Colonic mucosa (tissue), 4 donors: ENCODE data around the gene TNKS1BP1. TPM values are rescaled to one million over a fixed set of nuclear protein-coding genes. Genes with fewer than 3 reads are reported as not detected.
"Not testable (repeated sequence)": the region's sequence is repeated elsewhere in the genome, so short reads cannot be mapped to it uniquely, and the experiment has no call there.

Experiments
- DNase-seq: peaks from one replicate; pipeline ENCODE4 v3.0.0-alpha.2; 2020
- H3K27ac ChIP-seq: fragments of 200-600 bp; one replicate; pipeline ENCODE4 v1.8.0; 2021
- H3K27me3 ChIP-seq: fragments of 200-600 bp; one replicate; pipeline ENCODE4 v1.8.0; 2021
- H3K36me3 ChIP-seq: fragments of 200-600 bp; one replicate; pipeline ENCODE4 v1.8.0; 2021
- H3K4me1 ChIP-seq: fragments of 200-600 bp; one replicate; pipeline ENCODE4 v1.8.0; 2021; ENCODE audit warnings: mild to moderate bottlenecking
- H3K4me3 ChIP-seq: fragments of 200-600 bp; one replicate; pipeline ENCODE4 v1.8.0; 2021
- H3K9ac ChIP-seq, 2 donors: one replicate each; pipeline ENCODE4 v1.7.0; 2013; ENCODE audit warnings: control low read depth in 2 of 2, low read depth in 2 of 2, low read length in 2 of 2
- H3K9me3 ChIP-seq: fragments of 200-600 bp; one replicate; pipeline ENCODE4 v1.8.0; 2021
- intact Hi-C: fragments of 100-400 bp; cut with DNase I; formaldehyde crosslinking; loops from one replicate; pipeline ENCODE4 v1.14.1; 2022
- total RNA-seq, 2 donors: library from RNA; stranded (reverse); fragmentation: NEBNext Ultra II Directional in 1 of 2; extraction: Animal tissue kit (Norgen Biotek cat#: 25700) in 1 of 2; gene quantifications; one replicate each; pipeline ENCODE4 v1.2.1, GENCODE V29; 2021
- TF ChIP-seq, protein P1 (sequence below): fragments of 200-600 bp; IDR thresholded peaks from one replicate; pipeline ENCODE4 v1.8.0; 2022; ENCODE audit warnings: antibody characterized with exemption, mild to moderate bottlenecking
- donor health status: healthy.
- donor health status: DM: no; HTN: no; CAD: no.
- donor health status: DM: no; HTN: no; CAD: no.

The TNKS1BP1 gene
- total RNA-seq, 2 donors from 2014 or later: 113 to 117 TPM

DNA sequence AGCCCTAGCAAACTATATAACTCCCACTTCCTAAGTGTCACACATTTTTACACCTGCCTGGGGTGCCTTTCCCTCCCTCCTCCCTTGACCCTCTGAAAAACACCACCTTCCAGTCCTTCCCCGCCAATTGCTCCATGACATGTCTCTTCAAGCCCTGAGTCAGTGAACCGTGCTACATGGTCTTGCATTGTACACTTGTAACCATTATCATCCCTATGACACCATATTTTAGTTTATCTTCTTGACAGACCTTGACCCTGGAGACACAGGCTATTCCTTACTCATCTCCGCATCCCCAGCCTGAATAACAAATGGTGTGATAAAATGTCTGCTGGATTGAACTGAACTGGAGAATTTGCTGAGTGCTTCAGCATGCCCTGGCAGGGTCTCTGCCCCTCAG lies 36.9 kb downstream of the TNKS1BP1 start:
- H3K27ac ChIP-seq: peak overlapping the region; percentile 31
- H3K9me3 ChIP-seq: no peaks in the 10 kb centered on the region
- TF ChIP-seq, protein P1, sequence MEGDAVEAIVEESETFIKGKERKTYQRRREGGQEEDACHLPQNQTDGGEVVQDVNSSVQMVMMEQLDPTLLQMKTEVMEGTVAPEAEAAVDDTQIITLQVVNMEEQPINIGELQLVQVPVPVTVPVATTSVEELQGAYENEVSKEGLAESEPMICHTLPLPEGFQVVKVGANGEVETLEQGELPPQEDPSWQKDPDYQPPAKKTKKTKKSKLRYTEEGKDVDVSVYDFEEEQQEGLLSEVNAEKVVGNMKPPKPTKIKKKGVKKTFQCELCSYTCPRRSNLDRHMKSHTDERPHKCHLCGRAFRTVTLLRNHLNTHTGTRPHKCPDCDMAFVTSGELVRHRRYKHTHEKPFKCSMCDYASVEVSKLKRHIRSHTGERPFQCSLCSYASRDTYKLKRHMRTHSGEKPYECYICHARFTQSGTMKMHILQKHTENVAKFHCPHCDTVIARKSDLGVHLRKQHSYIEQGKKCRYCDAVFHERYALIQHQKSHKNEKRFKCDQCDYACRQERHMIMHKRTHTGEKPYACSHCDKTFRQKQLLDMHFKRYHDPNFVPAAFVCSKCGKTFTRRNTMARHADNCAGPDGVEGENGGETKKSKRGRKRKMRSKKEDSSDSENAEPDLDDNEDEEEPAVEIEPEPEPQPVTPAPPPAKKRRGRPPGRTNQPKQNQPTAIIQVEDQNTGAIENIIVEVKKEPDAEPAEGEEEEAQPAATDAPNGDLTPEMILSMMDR: no peak
- intact Hi-C loops: no loop called here
- no peaks in the 10 kb centered on the region for H3K27me3 ChIP-seq
- H3K4me1 ChIP-seq: peaks cover 4% of the 10 kb centered on the region
- no peak for DNase-seq
- no peak overlapping the region for H3K4me3 ChIP-seq
- H3K36me3 ChIP-seq: no peaks in the 10 kb centered on the region
- no peak overlapping the region for H3K9ac ChIP-seq

DNA sequence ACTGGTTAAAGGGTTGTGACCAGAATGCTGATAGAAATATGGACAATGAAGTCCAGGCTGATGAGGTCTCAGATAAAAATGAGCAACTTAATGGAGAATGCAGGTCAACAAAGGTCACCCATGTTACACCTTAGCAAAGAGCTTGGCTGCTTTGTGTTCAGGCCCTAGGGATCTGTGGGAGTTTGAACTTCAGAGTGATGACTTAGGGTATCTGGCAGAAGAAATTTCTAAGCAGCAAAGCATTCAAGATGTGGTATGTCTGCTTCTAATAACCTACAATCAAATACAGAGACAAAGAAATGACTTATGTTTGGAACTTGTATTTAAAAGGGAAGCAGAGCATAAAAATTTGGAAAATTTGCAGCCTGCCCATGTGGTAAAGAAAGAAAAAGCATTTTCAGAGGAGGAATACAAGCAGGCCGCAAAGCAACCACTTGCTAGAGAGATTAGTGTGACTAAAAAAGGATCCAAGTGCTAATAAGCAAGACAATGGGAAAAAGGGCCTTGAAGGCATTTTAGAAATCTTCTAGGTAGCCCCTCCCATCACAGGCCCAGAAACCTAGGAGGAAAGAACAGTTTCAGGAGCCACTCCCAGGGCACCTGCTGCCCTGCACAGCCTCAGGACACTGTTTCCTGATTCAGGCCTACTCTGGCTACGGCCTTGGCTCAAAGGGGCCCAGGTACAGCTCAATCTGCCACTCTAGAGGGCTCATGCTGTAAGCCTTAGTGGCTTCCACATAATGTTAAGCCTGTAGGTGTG lies 41.3 kb downstream of the TNKS1BP1 start:
- Histone ChIP-seq H3K4me1 (peaks cover 2% of the 10 kb centered on the region), H3K27ac (no peak overlapping the region), H3K9ac (no peak overlapping the region), H3K36me3 (no peaks in the 10 kb centered on the region), H3K27me3 (no peaks in the 10 kb centered on the region), H3K9me3 (no peaks in the 10 kb centered on the region), H3K4me3 (no peak overlapping the region)
- peak; percentile 69 for DNase-seq
- TF ChIP-seq, protein P1: no peak
- intact Hi-C loops: no loop called here

DNA sequence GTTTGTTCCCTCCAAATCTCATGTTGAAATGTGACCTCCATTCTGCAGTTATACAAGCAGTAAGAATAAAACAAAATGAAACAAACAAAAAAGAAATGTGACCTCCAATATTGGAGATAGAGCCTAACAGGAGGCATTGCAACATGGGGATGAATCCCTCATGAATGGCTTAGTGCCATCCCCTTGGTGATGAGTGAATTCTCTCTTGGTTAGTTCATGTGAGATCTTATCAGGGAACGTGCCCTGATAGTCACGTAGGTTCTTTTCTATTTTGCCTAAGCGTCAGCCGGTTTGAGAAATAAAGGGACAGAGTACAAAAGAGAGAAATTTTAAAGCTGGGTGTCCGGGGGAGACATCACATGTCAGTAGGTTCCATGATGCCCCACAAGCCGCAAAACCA lies 43.2 kb downstream of the TNKS1BP1 start:
- H3K27me3 ChIP-seq, intact Hi-C loops, H3K4me1 ChIP-seq, H3K27ac ChIP-seq, H3K9ac ChIP-seq, H3K9me3 ChIP-seq, DNase-seq, H3K36me3 ChIP-seq, H3K4me3 ChIP-seq: not testable (repeated sequence)

DNA sequence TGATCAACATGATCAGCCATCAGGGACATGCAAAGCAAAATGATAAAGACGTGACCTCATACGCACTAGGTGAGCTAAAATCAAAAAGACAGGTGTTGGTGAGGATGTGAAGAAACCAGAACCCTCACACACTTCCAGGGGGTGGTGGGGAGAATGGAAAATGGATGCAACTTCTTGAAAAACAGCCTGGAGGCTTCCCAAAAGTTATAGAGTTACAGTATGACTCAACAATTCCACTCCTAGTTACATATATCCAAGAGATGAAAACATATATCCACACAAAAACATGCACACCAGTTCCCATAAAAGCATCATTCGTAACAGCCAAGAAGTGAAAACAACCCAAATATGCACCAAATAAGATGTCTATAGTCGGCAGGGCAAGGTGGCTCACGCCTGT lies 45.6 kb downstream of the TNKS1BP1 start:
- Histone ChIP-seq H3K4me1 (peaks cover 9% of the 10 kb centered on the region), H3K27me3 (no peaks in the 10 kb centered on the region), H3K4me3 (no peak overlapping the region), H3K27ac (no peak overlapping the region), H3K36me3 (no peaks in the 10 kb centered on the region), H3K9ac (no peak overlapping the region), H3K9me3 (no peaks in the 10 kb centered on the region)
- TF ChIP-seq, protein P1: no peak
- DNase-seq: no peak
- intact Hi-C loops: no loop called here

DNA sequence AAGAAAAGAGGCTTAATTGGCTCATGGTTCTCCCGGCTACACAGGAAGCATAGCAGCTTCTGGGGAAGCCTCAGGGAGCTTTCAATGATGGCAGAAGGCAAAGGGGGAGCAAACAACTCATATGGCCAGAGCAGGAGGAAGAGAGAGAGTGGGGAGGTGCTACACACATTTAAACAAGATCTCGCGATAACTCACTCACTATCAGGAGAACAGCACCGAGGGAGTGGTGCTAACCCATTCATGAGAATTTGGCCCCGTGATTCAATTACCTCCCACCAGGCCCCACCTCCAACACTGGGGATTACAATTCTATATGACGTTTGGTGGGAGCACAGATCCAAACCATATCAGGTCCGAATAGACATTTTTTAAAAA lies 46.0 kb downstream of the TNKS1BP1 start:
- TF ChIP-seq, protein P1: no peak
- Histone ChIP-seq H3K27ac (peak overlapping the region; percentile 72), H3K4me1 (peaks cover 9% of the 10 kb centered on the region), H3K4me3 (no peak overlapping the region), H3K9ac (no peak overlapping the region), H3K9me3 (no peaks in the 10 kb centered on the region), H3K27me3 (no peaks in the 10 kb centered on the region), H3K36me3 (no peaks in the 10 kb centered on the region)
- intact Hi-C loops: no loop called here
- no peak for DNase-seq

DNA sequence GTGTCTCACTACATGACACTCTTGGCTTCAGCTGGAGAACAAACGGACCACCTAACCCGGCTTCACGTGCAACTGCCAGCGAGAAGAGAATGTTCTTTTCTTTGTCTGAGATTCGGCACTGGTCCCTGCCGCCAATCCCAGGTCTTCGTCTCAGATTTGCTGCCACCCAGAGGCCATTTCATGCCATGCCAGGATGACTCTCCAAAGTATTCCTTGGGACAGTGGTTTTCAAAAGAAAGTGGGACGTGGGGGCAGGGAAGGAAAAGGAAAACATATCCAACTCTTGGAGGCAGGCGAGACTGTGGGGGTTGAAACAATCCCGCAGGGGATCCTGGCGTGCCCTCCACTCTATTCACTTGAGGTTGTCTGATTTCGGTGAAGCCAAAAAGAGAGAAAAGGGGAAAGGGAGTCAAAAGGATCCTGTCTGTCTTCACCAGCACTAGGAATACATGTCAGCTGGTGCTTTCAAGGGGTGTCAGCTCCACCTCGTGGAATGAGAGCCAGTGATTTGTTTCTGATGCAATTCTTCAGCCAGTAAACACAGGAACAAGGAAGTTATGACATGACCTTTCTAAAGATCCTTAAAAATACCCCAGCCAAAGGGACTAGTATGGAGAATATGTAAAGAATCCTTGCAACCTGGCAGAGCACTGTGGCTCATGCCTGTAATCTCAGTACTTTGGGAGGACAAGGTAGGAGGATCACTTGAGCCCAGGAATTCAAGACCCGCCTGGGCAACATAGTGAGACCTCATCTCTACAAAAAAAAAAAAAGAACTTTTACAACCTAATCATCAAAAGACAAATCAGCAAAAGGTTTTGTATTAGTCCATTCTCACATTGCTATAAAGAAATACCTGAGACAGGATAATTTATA lies 46.7 kb downstream of the TNKS1BP1 start:
- no peaks in the 10 kb centered on the region for H3K27me3 ChIP-seq
- H3K9me3 ChIP-seq: no peaks in the 10 kb centered on the region
- no peak overlapping the region for H3K4me3 ChIP-seq
- DNase-seq: peak; percentile 84
- peaks cover 9% of the 10 kb centered on the region for H3K4me1 ChIP-seq
- H3K27ac ChIP-seq: peak overlapping the region; percentile 72
- H3K36me3 ChIP-seq: no peaks in the 10 kb centered on the region
- intact Hi-C loops: no loop called here
- TF ChIP-seq, protein P1: peak; percentile 77
- H3K9ac ChIP-seq: peak overlapping the region in 1 of 2 donors; percentile 69
